Right lobe of liver (tissue), 4 donors: ENCODE data around the gene CEACAM3.

Source experiments
- CTCF ChIP-seq, 4 donors: fragments of 200-600 bp in 3 of 4; fragments of 450-650 bp in 1 of 4; IDR thresholded peaks; one replicate each; pipeline versions ENCODE4 v1.5.1 to v1.8.0; 2016 to 2022; ENCODE audit warnings: antibody characterized with exemption in 4 of 4, mild to moderate bottlenecking in 2 of 4
- POLR2A ChIP-seq: fragments of 450-650 bp; IDR thresholded peaks from one replicate; pipeline ENCODE4 v1.6.1; 2017; ENCODE audit warnings: antibody characterized with exemption, mild to moderate bottlenecking
- donor health status: DM: no; HTN: no; CAD: no.
- donor health status: DM: no; HTN: no; CAD: no.
- donor health status: DM: no; HTN: yes; CAD: no.

- TF ChIP-seq POLR2A = no peak
- no peak for TF ChIP-seq CTCF (IDR thresholded peaks at IDR 0.05)
Measured at GRCh38 chr19:41776700-41777099, 19.7 kb upstream of the CEACAM3 start.
